GM21447 (cell line): ENCODE measurements around the gene SUPT3H.

ENCODE experiments used
- ATAC-seq: cut with Tn5 transposase; IDR thresholded peaks from one replicate; pipeline ENCODE4 v1.9.1; 2021; ENCODE audit not compliant: unreplicated experiment

The SUPT3H gene

DNA sequence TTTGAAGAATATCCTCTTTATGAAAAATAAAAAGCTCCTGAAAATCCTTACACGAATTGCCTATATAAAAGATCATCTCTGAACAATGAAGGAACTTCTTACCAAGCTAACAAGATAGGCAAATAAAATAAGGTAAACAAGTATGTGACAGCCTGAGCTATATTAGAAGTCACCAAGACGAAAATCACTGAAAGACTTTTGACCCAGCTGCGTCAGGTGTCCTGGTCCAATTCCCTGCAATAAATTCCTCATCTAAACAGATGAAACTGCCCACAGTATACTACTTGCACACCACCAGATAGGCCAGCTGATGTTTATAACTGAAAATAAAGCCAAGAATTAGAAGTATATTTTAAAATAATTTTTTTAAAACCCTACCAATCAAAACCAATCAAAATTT is 117.0 kb downstream of the SUPT3H start:
- ATAC-seq = no peak

DNA sequence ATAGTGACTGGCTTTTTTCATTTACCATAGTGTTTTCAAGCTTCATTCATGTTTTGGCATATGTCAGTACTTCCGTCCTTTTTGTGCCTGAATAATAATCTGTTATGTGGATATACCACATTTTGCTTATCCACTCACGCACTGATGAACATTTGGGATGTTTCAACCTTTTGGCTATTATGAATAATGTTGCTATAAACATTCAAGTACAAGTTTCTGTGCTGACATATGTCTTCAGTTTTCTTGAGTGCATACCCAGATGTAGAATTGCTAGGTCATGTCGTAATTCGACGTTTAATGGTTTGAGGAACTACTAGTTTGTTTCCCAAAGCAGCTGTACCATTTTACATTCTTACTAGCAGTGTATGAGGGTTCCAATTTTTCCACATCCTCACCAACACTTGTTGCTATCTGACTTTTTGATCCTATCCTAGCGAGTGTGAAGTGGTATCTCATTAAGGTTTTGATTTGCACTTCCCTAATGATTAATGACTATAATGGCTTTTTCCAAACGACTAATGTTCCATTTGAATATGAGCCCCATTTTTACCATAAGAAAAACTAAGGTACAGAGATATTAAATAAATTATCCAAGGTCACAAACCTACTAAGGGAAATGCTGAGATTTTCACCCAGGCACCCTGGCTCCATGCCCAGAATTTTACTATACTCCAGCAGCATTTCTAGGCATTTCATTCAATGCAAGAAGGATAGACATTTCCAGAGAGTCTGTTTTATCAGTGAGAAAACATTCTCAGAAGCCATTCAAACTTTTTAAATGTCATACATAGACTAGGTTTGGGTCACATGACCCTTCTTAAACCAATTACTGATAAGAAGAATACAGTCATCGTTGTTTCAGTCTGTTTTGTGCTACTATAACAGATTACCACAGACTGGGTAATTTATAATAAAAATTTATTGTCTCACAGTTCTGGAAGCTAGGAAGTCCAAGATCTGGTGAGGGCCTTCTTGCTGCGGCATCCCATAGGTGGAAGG is 120.7 kb downstream of the SUPT3H start:
- ATAC-seq = no peak

DNA sequence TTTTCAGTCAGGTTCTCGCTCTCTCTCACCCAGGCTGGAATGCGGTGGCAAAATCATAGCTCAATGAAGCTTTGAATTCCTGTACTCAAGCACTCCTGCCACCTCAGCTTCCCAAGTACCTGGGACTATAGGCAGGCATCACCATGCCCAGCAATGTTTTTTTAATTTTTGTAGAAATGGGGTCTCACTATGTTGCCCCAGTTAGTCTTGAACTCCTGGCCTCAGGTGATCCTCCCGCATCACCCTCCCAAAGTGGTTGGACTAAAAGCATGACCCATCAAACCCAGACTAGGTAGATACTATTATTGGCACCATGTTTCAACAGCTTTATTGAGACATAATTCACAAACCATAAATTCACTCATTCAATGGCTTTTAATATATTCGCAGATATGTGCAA is 122.3 kb downstream of the SUPT3H start:
- ATAC-seq = no peak

DNA sequence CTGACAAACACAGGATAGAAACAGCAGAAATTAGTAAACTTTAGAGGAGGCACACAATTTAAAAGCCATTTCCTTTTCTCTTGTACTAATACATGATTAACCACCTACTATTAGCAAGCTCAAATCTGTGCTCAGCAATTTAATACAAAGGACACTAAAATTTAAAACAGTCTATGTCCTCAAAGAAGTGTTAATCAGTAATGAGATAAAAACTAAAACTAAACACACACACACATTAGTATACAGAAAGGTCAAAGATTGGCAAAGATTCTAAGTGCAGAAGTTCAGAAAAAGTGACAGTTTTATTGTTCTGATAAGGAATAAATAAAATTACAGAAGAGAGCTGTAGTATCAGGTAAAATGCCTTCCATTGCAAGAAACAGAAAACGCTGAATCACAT is 123.5 kb downstream of the SUPT3H start:
- ATAC-seq = no peak

DNA sequence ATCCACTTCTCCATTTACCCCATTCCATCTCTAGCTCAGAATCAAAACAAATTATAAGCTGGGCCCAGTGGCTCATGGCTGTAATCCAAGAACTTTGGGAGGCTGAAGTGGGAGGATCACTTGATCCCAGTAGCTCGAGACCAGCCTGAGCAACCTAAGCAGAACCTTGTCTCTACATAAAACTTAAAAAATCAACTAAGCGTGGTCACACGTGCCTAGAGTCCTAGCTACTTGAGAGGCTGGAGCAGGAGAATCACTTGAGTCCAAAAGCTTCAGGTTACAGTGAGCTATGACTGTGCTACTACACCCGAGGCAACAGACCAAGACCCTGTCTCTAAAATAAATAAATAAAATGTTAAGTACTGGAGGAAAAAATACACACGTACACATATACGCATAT is 124.3 kb downstream of the SUPT3H start:
- ATAC-seq = no peak

DNA sequence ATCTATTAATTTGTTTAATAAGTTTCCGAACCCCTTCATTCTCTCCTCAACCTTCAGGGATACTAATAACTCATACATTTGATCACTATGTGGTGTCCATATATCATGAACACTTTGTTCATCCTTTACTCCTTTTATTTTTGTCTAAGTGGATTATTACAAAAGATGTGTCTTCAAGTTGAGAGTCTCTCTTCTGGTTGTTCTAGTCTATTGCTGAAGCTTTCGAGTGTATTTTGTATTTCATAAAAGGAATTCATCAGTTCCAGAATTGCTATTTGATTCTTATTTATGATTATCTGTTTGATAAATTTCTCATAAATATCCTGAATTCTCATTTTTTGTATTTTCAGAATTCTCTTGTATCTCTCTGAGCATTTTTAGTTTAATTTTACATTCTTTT is 146.1 kb downstream of the SUPT3H start:
- no peak for ATAC-seq

DNA sequence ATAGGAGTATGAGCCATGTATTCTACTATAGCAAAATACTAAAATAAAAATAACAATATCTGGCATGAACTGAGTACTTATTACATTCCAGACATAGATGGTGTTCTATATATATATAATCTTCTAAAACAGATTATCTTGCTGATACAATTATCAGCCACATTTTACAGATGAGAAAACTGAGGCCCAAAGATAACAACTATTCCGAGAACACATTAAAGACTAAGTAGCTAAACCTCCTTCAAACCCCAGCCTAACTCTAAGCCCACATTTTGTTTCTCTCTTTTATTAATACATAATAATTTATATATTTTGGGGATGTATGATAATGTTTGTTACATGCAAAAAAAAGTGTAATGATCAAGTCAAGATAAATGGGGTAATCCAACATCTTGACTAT is 148.3 kb downstream of the SUPT3H start:
- ATAC-seq = no peak

DNA sequence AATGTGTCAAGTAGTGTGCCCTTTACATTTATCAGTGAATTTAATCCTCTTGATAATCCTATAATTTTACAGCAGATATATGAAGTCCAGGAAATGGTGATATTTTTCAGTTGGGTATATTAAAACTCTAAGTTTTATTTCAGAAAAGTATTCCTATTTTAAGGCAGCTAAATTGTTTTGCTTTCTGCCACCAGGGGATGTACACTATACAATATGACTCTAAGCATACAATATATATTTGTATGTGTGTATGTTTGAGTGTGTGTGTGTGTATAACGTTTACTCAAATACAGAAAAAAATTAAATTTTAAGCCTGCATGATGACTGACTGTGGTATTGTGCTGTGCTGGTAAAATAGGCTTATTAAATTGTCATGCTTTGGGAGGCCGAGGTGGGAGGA is 151.7 kb downstream of the SUPT3H start:
- no peak for ATAC-seq

DNA sequence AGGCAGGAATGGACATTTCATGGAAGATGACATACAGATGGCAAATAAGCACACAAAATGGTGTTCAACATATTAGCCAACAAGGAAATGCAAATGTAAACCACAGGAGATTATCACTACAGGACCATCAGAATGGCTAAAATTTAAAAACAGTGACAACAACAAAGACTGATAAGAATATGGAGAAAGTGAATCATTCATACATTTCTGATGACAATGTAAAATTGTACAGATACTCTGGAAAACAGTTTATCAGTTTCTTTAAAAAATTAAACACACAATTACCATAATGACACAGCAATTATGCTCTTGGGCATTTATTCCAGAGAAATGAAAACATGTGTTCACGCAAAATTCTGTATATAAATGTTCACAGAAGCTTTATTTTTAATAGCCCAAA is 155.4 kb downstream of the SUPT3H start:
- no peak for ATAC-seq

DNA sequence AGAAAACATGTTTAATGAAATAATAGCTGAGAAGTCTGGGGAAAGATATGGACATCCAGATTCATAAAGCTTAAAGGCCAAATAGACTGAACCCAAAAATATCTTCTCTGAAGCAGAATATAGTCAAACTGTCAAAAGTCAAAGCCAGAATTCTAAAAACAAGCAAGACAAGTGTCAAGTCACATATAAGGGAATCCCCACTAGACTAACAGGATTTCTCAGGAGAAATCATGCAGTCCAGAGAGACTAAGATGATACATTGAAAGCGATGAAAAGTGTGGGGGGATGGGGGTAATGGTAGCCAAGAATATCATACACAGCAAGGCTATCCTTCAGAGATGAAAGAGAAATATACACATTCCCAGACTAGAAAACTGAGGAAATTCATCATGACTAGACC is 162.0 kb downstream of the SUPT3H start:
- no peak for ATAC-seq

DNA sequence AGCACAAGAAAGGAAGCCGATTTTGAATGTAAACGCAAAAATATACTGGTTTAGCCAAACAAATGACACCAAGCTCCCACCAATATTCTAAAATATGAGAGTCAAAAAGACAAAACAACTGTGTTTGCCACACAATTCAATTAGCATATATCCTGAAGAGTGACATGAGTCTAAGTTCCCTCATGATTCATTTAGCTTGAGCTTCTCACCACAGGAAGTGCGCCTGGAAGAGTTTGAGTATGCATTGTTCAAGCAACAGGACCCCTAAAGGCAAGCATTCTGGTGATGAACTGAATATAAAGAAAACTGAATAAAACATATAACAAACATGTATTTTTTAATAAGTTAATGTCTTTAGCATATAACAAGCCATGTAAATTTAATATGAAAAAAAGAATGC is 164.8 kb downstream of the SUPT3H start:
- ATAC-seq = no peak

DNA sequence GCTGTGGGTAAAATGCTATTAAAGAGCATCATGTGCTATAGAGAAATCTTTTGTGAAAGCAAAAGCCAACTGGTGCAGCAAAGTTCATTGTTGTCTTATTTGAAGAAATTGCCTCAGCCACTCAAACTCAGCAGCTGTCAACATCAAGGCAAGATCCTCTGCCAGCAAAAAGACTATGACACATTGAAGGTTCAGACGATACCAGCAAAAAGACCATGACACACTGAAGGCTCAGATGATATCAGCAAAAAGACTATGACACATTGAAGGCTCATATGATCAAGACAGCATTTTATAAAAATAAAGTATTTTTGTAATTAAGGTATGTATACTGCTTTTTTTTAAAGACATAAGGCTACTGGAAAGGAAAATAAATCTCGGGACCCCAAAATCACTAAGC is 168.0 kb downstream of the SUPT3H start:
- ATAC-seq = no peak

DNA sequence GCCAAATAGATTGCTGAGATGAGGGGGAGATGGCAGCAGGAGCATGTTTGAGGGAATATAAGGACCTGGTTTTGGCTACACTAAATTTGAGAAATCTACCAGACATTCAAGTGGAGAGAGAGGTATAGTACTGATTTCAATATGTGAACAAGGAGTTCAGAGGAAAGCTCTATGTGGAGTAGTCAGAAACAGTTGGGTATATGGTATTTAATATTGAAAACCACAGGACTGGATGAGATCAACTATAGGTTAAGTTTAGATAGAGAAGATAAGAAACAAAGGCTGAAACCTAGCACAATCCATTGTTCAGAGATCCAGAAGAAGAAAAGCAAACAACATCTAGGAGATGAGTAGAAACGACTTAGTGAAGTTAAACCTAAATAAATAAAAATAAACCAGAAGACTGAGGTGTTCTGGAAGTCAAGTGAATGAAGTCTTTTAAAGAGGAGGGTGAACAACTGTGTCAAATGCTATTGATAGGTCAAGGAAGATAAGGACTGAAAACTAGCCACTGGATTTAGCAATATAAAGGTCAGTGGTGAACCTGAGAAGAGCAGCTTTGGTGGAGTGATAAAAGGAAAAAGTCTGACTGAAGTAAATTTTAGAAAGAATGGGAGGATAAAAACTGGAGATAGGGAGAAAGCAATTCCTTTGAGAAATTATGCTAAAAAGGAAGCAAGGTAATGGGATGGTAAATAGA is 170.8 kb downstream of the SUPT3H start:
- ATAC-seq = no peak

DNA sequence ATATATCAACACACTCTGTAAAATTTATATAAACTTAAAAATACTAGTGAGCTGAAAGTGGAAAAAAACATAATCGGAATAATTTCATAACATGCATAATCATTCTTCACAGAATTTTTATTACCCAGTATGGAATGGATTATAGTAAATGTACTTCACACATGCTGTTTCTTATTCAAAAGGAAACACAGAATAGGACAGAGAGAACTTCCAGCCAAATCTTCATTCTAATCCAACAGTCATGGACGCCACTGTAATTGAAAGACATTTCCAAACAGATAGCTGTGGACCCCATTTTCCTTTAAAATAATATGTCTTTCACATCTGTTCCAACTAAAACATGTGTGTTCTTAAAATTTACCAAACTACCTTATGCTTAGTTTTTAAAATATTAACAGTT is 176.2 kb downstream of the SUPT3H start:
- ATAC-seq = no peak

DNA sequence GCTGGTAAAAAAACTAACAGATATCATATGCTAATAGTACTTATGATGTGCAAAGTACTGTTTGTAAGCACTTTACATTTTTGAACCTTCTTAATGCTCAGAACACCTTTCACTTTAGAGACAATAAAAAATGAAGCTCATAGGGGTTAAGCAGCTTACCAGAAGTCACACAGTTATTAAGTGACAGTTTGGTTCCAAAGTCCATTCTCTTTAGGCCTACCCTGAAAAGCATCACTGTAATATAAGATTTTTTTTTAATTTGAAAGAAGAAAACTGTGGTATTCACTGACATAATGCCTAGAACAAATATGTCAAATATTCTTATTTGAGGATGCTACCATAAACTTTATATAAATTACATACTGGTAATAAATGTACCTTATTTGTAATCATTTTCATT is 177.2 kb downstream of the SUPT3H start:
- no peak for ATAC-seq

DNA sequence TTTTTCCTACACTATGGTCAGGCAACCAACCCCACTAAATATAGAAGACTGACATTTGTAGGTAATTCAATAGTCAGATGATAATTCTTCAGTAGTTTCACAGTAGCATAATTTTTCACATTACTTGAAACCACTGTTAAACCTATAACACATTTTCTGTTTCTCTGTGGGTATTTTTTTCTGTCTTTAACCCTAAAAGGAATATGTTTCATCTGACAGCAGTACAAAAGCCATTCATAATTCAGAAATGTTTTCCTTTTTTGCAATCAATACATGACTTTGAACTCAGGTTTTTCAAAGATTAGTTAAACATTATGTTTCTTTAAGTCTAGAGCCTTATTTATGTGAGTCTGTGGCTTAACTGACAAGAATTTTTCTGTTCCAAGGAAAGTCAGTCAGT is 178.2 kb downstream of the SUPT3H start:
- ATAC-seq = no peak

DNA sequence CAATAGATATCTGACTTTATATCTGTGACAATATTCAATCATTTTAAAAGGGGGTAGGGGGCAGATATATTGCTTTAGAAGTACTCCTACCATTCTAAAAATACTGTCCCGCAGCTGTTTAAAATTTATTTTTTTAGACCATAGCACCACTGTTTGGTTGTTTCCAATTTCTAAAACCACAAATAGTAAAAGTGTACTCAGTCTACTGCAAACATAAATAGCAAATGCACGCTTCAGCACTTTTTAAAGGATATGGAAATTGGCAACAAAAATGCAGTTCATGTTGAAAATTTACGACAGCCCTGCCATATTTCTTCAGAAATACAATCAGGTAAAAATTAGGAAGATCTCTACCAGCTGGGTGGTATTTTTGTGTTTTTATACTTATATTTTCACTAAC is 181.6 kb downstream of the SUPT3H start:
- no peak for ATAC-seq

DNA sequence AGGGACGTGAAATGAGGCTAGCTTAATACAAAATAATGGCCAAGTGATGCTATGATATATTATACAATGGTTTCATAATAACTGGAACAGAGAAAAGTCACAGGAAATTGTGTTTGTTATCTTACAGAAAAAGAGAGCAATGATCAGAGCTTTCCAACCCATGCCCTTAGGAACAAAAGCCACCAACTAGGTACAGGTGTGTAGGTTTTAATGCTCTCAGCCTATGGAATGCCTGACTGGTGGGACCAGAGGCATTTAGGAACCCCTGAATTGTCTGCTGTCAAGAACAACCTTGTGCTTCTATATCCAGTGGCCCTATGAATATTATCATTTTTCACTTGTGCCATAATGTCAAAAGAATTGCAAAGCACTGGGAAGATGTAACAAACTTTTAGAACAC is 182.6 kb downstream of the SUPT3H start:
- ATAC-seq = no peak

DNA sequence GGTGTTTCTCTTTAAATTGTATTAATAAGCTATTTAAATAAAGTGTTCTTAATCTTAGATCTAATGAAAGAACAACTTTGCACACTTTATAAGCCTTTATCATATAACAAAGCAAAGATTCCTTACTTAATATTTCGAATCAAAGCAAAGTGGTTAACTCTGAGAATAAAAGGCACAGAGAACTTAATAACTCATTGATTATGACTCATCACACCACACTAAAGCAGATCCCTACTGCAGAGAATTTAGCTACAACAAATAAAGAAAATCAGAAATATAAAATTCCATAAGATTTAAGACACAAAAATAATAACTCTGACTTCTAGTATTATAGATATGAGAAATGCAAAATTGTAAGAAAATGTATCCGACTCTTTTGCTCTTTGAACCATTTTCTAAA is 185.2 kb downstream of the SUPT3H start:
- ATAC-seq = no peak

DNA sequence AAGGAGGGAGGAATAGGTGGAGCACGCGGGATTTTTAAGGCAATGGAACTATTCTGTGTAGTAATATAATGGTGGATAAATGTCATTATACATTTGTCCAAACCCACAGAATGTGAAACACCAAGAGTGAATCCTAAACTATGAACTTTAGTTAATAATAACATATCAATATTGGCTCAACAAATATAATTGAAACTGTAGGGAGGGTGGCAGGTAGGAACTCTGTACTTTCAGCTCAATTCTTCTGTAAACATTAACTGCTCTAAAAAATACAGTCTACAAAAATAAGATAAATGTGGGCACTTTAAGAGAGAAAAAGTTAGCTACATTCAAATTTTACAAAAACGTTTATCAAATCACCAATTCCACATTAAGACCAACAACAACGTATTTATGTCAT is 186.3 kb downstream of the SUPT3H start:
- no peak for ATAC-seq

DNA sequence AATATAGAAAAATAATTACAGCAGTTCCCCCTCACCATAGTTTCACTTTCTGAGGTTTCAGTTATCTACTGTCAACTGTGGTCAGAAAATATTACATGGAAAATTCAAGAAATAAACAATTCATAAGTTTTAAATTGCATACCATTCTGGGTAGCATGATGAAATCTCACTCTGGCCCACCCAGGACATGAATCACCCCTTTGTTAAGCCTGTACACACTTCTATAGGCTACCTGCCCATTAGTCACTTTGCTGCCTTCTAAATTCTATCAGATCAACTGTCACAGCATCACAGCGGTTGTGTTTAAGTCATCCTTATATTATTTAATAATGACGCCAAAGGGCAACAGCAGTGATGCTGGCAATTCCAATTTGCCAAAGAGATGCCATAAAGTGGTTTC is 189.9 kb downstream of the SUPT3H start:
- ATAC-seq = no peak
